ENCODE measurements around the gene DVL2. TPM values are rescaled to one million over a fixed set of nuclear protein-coding genes. Genes with fewer than 3 reads are reported as not detected.
A peak's percentile ranks its signal among the peaks of the same experiment; 100 is the strongest.

The DVL2 gene
- total and polyA plus RNA-seq, 2 of the 13 experiments (the other 11 are each of a cell fraction or from before 2014, with no cell fraction given) = 5.7 to 38.2 TPM

- TF ChIP-seq HOXA5 (CRISPR knock-in tag; IDR thresholded peaks at IDR 0.05) (peak; percentile 85), ATF2 (CRISPR knock-in tag; IDR thresholded peaks at IDR 0.05) (no peak; the same call in 1 of the 2 replicates), ATAD3A (CRISPR knock-in tag; IDR thresholded peaks at IDR 0.05) (no peak), ZBTB4 (CRISPR knock-in tag; IDR thresholded peaks at IDR 0.05; ENCODE audit: borderline replicate concordance) (no peak), BCL3 (CRISPR knock-in tag; IDR thresholded peaks at IDR 0.05) (no peak), HDAC2 (CRISPR knock-in tag; IDR thresholded peaks at IDR 0.05) (peak; percentile 9; the same call in 1 of the 2 replicates), CERS6 (CRISPR knock-in tag; IDR thresholded peaks at IDR 0.05) (no peak), ZNF350 (CRISPR knock-in tag; IDR thresholded peaks at IDR 0.05; ENCODE audit: borderline replicate concordance, low read depth) (no peak), ELF3 (CRISPR knock-in tag; IDR thresholded peaks at IDR 0.05) (peak; percentile 91), NR0B2 (CRISPR knock-in tag; IDR thresholded peaks at IDR 0.05) (peak; percentile 45; the same call in 1 of the 2 replicates), KDM5B (CRISPR knock-in tag; IDR thresholded peaks at IDR 0.05; ENCODE audit: borderline replicate concordance) (0 out of 2 replicates have a peak, but pooled peaks have one; percentile 40), ZNF224 (CRISPR knock-in tag; IDR thresholded peaks at IDR 0.05) (no peak; the same call in 1 of the 2 replicates), ZNF772 (CRISPR knock-in tag; IDR thresholded peaks at IDR 0.05) (peak; percentile 88), ZNF574 (CRISPR knock-in tag; IDR thresholded peaks at IDR 0.05) (peak; percentile 44), KLF11 (CRISPR knock-in tag; IDR thresholded peaks at IDR 0.05) (no peak), DDIT3 (CRISPR knock-in tag; IDR thresholded peaks at IDR 0.05) (no peak), TSC22D2 (CRISPR knock-in tag; IDR thresholded peaks at IDR 0.05; ENCODE audit: borderline replicate concordance) (0 out of 2 replicates have a peak, but pooled peaks have one; percentile 12)
These were observed 7.7 kb upstream of the DVL2 start, which contains the start of gene GABARAP (continued) for GRCh38 chr17:7241783-7242716.

All from HepG2 (cell line).